ENCODE results near the gene SNAPIN. TPM values are rescaled to one million over a fixed set of nuclear protein-coding genes. Genes with fewer than 3 reads are reported as not detected.

Gene SNAPIN
- total RNA-seq (2022; extraction: Qiagen RNA extraction), result 52.2 to 59.6 TPM (median 55.8 TPM) in 5 replicates

GRCh38 chr1:153658400-153659174, at the start of gene SNAPIN:
Gene SNAPIN, plus strand, starts transcription at chr1:153658703. Its CDS starts 41 bp downstream, at chr1:153658744.

GRCh38 chr1:153612755-153613331, 45.7 kb upstream of the SNAPIN start, which contains the start of gene S100A16:
Gene S100A16, minus strand, starts transcription at chr1:153613137. Its CDS starts 4,986 bp downstream, at chr1:153608151.

GRCh38 chr1:153616144-153616916, 42.2 kb upstream of the SNAPIN start, which contains the start of gene S100A14:
Gene S100A14, minus strand, starts transcription at chr1:153616325. Its CDS starts 467 bp downstream, at chr1:153615858.

GRCh38 chr1:153626904-153627714, 31.4 kb upstream of the SNAPIN start, which contains the start of gene S100A13:
Gene S100A13, minus strand, starts transcription at chr1:153627505. Its CDS starts 1,033 bp downstream, at chr1:153626472.

GRCh38 chr1:153627715-153628626, 30.5 kb upstream of the SNAPIN start, which contains the start of gene S100A1:
Gene S100A1, plus strand, starts transcription at chr1:153628434. Its CDS starts 2,088 bp downstream, at chr1:153630522.

GRCh38 chr1:153633754-153634665, 24.5 kb upstream of the SNAPIN start, which contains the start of gene CHTOP:
Gene CHTOP, plus strand, starts transcription at chr1:153634066. Its CDS starts 2,523 bp downstream, at chr1:153636589.

GRCh38 chr1:153670859-153671627, 12.5 kb downstream of the SNAPIN start, which contains the start of gene ILF2:
Gene ILF2, minus strand, starts transcription at chr1:153670993. Its CDS starts 71 bp downstream, at chr1:153670922.

GRCh38 chr1:153678519-153679336, 20.2 kb downstream of the SNAPIN start, which contains the start of gene NPR1:
Gene NPR1, plus strand, starts transcription at chr1:153678688. Its CDS starts 421 bp downstream, at chr1:153679109.

Other genes starting within 250 kb of the SNAPIN start
- not detected in 5 replicates for gene S100A7A, start 242.2 kb upstream of the SNAPIN start, total RNA-seq (2022; extraction: Qiagen RNA extraction)
- not detected in 5 replicates for gene S100A7, start 198.1 kb upstream of the SNAPIN start, total RNA-seq (2022; extraction: Qiagen RNA extraction)
- gene S100A6, start 122.7 kb upstream of the SNAPIN start, total RNA-seq (2022; extraction: Qiagen RNA extraction), result 3,320 to 3,871 TPM (median 3,675 TPM) in 5 replicates
- gene S100A5, start 117.8 kb upstream of the SNAPIN start, total RNA-seq (2022; extraction: Qiagen RNA extraction), result 0.88 to 1.2 TPM (median 1.0 TPM) in 5 replicates
- 1,598 to 1,843 TPM (median 1,619 TPM) in 5 replicates for gene S100A4, start 112.9 kb upstream of the SNAPIN start, total RNA-seq (2022; extraction: Qiagen RNA extraction)
- gene S100A3, start 109.4 kb upstream of the SNAPIN start, total RNA-seq (2022; extraction: Qiagen RNA extraction), result 110 to 126 TPM (median 119 TPM) in 5 replicates
- gene S100A2, start 92.9 kb upstream of the SNAPIN start, total RNA-seq (2022; extraction: Qiagen RNA extraction), result 18.7 to 33.7 TPM (median 27.4 TPM) in 5 replicates
- gene S100A16, start 45.6 kb upstream of the SNAPIN start, total RNA-seq (2022; extraction: Qiagen RNA extraction), result 479 to 567 TPM (median 534 TPM) in 5 replicates
- gene S100A14, start 42.4 kb upstream of the SNAPIN start, total RNA-seq (2022; extraction: Qiagen RNA extraction), result 0.23 to 0.66 TPM (median 0.46 TPM) in 5 replicates
- 171 to 189 TPM (median 177 TPM) in 5 replicates for gene S100A13, start 31.2 kb upstream of the SNAPIN start, total RNA-seq (2022; extraction: Qiagen RNA extraction)
- gene S100A1, start 30.3 kb upstream of the SNAPIN start, total RNA-seq (2022; extraction: Qiagen RNA extraction), result 0.22 to 1.2 TPM (median 0.87 TPM) in 5 replicates
- 69.2 to 85.3 TPM (median 78.7 TPM) in 5 replicates for gene CHTOP, start 24.6 kb upstream of the SNAPIN start, total RNA-seq (2022; extraction: Qiagen RNA extraction)
- gene ILF2, start 12.3 kb downstream of the SNAPIN start, total RNA-seq (2022; extraction: Qiagen RNA extraction), result 253 to 292 TPM (median 262 TPM) in 5 replicates
- gene NPR1, start 20.0 kb downstream of the SNAPIN start, total RNA-seq (2022; extraction: Qiagen RNA extraction), result 1.6 to 2.8 TPM (median 2.6 TPM) in 5 replicates
- 17.0 to 22.0 TPM (median 20.2 TPM) in 5 replicates for gene INTS3, start 69.3 kb downstream of the SNAPIN start, total RNA-seq (2022; extraction: Qiagen RNA extraction)
- 1.1 to 2.0 TPM (median 1.5 TPM) in 5 replicates for gene SLC27A3, start 116.7 kb downstream of the SNAPIN start, total RNA-seq (2022; extraction: Qiagen RNA extraction)